Endothelial cell (in vitro differentiated cells): ENCODE data around the gene OSBPL3. TPM values are rescaled to one million over a fixed set of nuclear protein-coding genes. Genes with fewer than 3 reads are reported as not detected.
"Not testable (repeated sequence)": the region's sequence is repeated elsewhere in the genome, so short reads cannot be mapped to it uniquely, and the experiment has no call there.

Experiments used
- DNase-seq: peaks from one replicate; pipeline ENCODE4 v3.0.0; 2021; ENCODE audit warnings: low spot score
- H3K27ac Mint-ChIP-seq: one replicate; pipeline ENCODE4 v1.8.0; 2021; ENCODE audit warnings: mixed read lengths, inconsistent platforms; ENCODE audit not compliant: unreplicated experiment
- H3K27me3 Mint-ChIP-seq: one replicate; pipeline ENCODE4 v1.8.0; 2021; ENCODE audit warnings: mild to moderate bottlenecking, moderate library complexity, mixed read lengths, inconsistent platforms; ENCODE audit not compliant: unreplicated experiment
- H3K36me3 Mint-ChIP-seq: one replicate; pipeline ENCODE4 v1.8.0; 2021; ENCODE audit warnings: mild to moderate bottlenecking, low read depth, mixed read lengths, inconsistent platforms; ENCODE audit not compliant: unreplicated experiment
- H3K4me1 Mint-ChIP-seq: one replicate; pipeline ENCODE4 v1.8.0; 2021; ENCODE audit warnings: mild to moderate bottlenecking, mixed read lengths, inconsistent platforms; ENCODE audit not compliant: unreplicated experiment
- H3K4me3 Mint-ChIP-seq: one replicate; pipeline ENCODE4 v1.8.0; 2021; ENCODE audit warnings: mild to moderate bottlenecking, mixed read lengths, inconsistent platforms; ENCODE audit not compliant: unreplicated experiment
- H3K9me3 Mint-ChIP-seq: one replicate; pipeline ENCODE4 v1.8.0; 2021; ENCODE audit warnings: mixed read lengths, inconsistent platforms; ENCODE audit not compliant: unreplicated experiment
- CTCF ChIP-seq: fragments of 200-600 bp; sonication (generic); IDR thresholded peaks from one replicate; pipeline ENCODE4 v1.5.0; 2021; ENCODE audit warnings: antibody characterized with exemption; ENCODE audit not compliant: unreplicated experiment
- total RNA-seq: library from RNA; stranded (reverse); fragmentation: NEBNext Ultra II Directional; extraction: Animal tissue kit (Norgen Biotek cat#: 25700); gene quantifications from one replicate; pipeline ENCODE4 v1.2.1, GENCODE V29; 2021; ENCODE audit not compliant: unreplicated experiment

The OSBPL3 gene
- total RNA-seq, 1 donor from 2014 or later: 3.1 TPM

DNA sequence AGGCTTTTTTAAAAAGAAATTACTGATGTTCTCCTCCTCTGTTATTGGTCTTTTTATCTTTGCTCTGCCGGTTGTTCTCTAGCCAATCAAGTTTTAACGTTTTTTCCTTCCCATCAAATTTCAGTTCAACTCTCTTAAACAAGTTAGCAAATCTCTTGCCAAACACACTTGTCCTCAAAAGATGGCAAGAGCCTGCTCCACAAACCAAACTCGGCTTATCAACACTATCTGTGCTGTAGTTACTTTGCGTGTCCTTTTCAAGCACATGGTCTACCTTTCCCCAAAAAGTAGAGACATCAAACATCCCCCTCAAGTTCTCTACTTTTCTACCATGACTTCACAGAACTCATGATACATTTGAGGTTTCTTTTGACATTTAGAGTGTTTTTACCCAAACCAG lies 71.3 kb downstream of the OSBPL3 start:
- Mint-ChIP-seq H3K9me3 (no peaks in the 10 kb centered on the region), H3K27me3 (no peaks in the 10 kb centered on the region), H3K36me3 (no peaks in the 10 kb centered on the region), H3K4me3 (no peak overlapping the region), H3K27ac (no peak overlapping the region), H3K4me1 (peaks cover 2% of the 10 kb centered on the region)
- TF ChIP-seq CTCF: no peak
- DNase-seq: no peak

DNA sequence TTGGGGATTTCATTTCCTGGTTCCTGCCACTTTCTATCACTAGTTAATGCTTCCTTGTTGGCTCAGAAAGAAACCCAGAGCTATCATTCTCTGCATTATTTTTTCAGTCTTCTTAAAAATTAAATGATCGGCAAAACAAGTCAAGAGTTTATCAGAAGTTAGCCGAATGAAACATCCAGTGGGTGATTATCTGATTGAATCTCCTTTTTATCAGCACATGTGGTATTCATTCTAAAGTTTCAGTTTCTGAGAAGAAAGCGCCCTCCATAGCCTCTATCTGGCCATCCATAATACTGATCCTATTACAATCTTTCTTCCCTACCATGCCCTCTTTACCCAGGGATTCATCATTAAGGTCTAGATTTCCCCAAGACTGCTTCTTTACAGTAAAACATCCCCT lies 71.8 kb downstream of the OSBPL3 start:
- no peaks in the 10 kb centered on the region for H3K27me3 Mint-ChIP-seq
- H3K4me1 Mint-ChIP-seq: peaks cover 2% of the 10 kb centered on the region
- H3K9me3 Mint-ChIP-seq: no peaks in the 10 kb centered on the region
- H3K4me3 Mint-ChIP-seq: no peak overlapping the region
- H3K27ac Mint-ChIP-seq: no peak overlapping the region
- DNase-seq: no peak
- H3K36me3 Mint-ChIP-seq: no peaks in the 10 kb centered on the region
- no peak for TF ChIP-seq CTCF

GRCh38 chr7:24907311-24907886 lies 72.6 kb downstream of the OSBPL3 start:
- no peak for DNase-seq
- Mint-ChIP-seq H3K4me3 (no peak overlapping the region), H3K9me3 (no peaks in the 10 kb centered on the region), H3K4me1 (peaks cover 2% of the 10 kb centered on the region), H3K27ac (no peak overlapping the region), H3K36me3 (no peaks in the 10 kb centered on the region), H3K27me3 (no peaks in the 10 kb centered on the region)
- no peak for TF ChIP-seq CTCF

DNA sequence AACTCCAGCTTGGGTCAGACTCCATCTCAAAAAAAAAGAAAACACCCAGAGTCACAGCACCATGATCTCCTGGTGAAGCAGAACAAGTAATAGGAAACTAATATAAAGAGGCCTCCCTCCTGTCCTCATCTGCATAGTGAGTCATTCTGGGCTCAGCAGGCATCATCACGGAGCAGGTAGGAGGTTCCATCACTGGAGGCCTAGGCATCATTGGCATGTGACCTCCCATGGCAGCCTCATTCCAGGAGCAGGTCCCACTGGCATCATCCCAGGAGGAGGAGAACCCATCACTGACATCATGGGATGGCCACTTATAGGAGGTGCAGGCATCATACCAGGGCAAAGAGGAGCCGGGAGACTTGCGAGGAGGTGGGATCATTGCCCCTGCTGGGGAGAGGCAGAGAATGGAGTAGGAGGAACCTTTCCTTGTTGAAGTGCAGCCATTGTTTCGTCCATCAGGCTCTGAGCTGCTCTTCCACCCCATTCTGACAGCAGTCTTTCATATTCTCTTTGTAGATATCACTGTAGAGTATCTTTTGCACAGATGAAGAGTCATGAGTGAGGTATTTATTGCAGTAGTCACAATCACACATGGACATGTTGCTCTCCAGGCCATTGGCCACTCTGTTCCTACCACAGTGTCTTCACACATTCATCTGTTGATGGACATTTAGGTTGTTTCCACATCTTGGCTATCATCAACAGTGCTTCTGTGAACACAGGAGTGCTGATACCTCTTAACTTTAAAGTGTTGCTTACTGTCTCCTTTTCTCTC lies 73.8 kb downstream of the OSBPL3 start:
- no peaks in the 10 kb centered on the region for H3K36me3 Mint-ChIP-seq
- H3K9me3 Mint-ChIP-seq: no peaks in the 10 kb centered on the region
- H3K4me3 Mint-ChIP-seq: no peak overlapping the region
- DNase-seq: no peak
- no peak overlapping the region for H3K27ac Mint-ChIP-seq
- peaks cover 2% of the 10 kb centered on the region for H3K4me1 Mint-ChIP-seq
- no peak for TF ChIP-seq CTCF
- H3K27me3 Mint-ChIP-seq: no peaks in the 10 kb centered on the region

- H3K4me3 Mint-ChIP-seq, H3K27me3 Mint-ChIP-seq, H3K36me3 Mint-ChIP-seq, H3K9me3 Mint-ChIP-seq, DNase-seq, H3K4me1 Mint-ChIP-seq, H3K27ac Mint-ChIP-seq: not testable (repeated sequence)
These were observed 76.0 kb downstream of the OSBPL3 start for GRCh38 chr7:24903992-24904391.
